C4-2B (cell line): ENCODE data around the gene SESN3.
"Not testable (repeated sequence)": the region's sequence is repeated elsewhere in the genome, so short reads cannot be mapped to it uniquely, and the experiment has no call there.

ENCODE experiments used
- H3K27ac ChIP-seq: fragments of 450-650 bp; 2 replicates; pipeline ENCODE4 v1.5.1; 2017
- CTCF ChIP-seq: fragments of 450-650 bp; conservative IDR thresholded peaks from 2 replicates; pipeline ENCODE4 v1.5.1; 2017; ENCODE audit warnings: mild to moderate bottlenecking
- ZFX ChIP-seq: fragments of 450-650 bp; IDR thresholded peaks from 2 replicates; pipeline ENCODE4 v1.6.1; 2017

Gene SESN3

GRCh38 chr11:95143106-95143681 is 87.8 kb downstream of the SESN3 start:
- H3K27ac ChIP-seq = no peak overlapping the region
- TF ChIP-seq ZFX (no peak), CTCF (no peak)

GRCh38 chr11:95142431-95142830 is 88.6 kb downstream of the SESN3 start:
- peak overlapping the region; percentile 3; the same call in 1 of the 2 replicates for H3K27ac ChIP-seq
- TF ChIP-seq ZFX (no peak), CTCF (no peak)

- TF ChIP-seq ZFX = no peak
- no peak for TF ChIP-seq CTCF
- no peak overlapping the region for H3K27ac ChIP-seq
These were observed 90.5 kb downstream of the SESN3 start for GRCh38 chr11:95140397-95141033.

- no peak overlapping the region for H3K27ac ChIP-seq
- TF ChIP-seq ZFX (no peak), CTCF (no peak; the same call in 1 of the 2 replicates)
These were observed 92.6 kb downstream of the SESN3 start for GRCh38 chr11:95138448-95138847.

- no peak overlapping the region for H3K27ac ChIP-seq
- TF ChIP-seq CTCF (no peak), ZFX (no peak)
These were observed 93.7 kb downstream of the SESN3 start for GRCh38 chr11:95137299-95137698.

- H3K27ac ChIP-seq = not testable (repeated sequence)
These were observed 94.3 kb downstream of the SESN3 start for GRCh38 chr11:95136747-95137146.

- H3K27ac ChIP-seq = no peak overlapping the region
- TF ChIP-seq CTCF (no peak), ZFX (no peak)
These were observed 95.1 kb downstream of the SESN3 start for GRCh38 chr11:95135880-95136279.

GRCh38 chr11:95135155-95135554 is 95.8 kb downstream of the SESN3 start:
- no peak overlapping the region for H3K27ac ChIP-seq
- TF ChIP-seq ZFX = no peak
- TF ChIP-seq CTCF = no peak
